NCI-H1105 treated with DMSO at 0.1 percent for 48 hours (cell line): ENCODE data around the gene ENKD1.

Experiments
- DNase-seq: peaks from one replicate; lab custom pipeline; 2025; lab: John Stamatoyannopoulos, UW

Gene ENKD1

GRCh38 chr16:67663877-67664222 is 2.7 kb downstream of the ENKD1 start:
- DNase-seq, result no peak

DNA sequence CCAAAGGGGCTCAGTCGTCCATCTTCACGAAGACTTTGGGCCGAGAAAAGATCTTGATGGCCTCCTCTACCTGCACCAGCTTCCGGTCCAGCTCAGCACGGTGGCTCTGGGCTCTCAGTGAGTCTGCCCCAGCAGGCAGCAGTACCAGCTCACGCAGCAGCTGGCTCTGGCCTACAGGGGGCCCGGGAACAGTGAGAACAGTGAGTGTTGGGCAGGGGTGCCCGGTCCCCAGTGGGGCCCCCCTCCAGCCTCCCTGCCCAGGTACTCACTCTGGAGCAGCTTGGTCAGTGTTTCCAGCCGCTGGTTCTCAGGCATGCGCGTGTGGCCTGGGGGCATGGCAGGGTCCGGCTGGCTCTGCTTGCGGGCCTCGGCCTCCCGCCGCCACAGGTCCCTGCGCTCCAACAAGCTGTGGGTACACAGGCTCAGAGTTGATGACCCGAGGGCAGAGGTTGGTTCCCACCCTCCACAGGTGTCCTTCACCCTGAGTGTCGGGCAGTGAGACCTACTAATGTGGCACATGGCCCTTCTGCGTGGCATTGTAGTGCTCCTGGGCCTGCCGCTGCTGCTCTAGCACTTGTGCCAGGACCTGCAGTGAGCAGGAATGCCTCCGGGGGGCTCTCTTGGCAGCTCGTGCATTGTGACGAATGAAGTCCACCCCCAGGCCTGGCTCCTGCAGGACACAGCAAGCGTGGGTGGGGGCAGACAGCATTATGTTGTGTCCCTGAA is 3.2 kb downstream of the ENKD1 start:
- no peak for DNase-seq

DNA sequence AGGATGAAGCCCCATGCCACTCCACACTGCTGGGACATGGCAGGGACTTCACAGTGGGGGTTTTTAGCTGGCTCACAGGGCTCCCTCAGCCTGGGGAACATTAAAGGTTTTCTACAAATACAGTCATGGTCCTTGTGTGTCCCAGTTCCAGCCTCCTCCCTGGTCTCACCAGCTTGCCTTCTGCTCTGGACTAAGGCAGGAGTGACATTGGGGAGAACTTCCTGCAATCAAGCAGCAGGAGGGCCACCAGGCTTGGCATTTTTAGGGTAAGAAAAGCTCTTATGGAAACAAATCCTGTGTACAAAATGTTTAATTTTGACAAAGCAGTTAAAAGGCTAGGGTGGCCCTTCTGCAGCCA is 3.9 kb downstream of the ENKD1 start:
- no peak for DNase-seq

- DNase-seq, result no peak
Observed at GRCh38 chr16:67661886-67662652, 4.5 kb downstream of the ENKD1 start.

- peak; percentile 15 for DNase-seq
Observed at GRCh38 chr16:67661101-67661761, 5.3 kb downstream of the ENKD1 start.

GRCh38 chr16:67660564-67661028 is 6.0 kb downstream of the ENKD1 start, which contains the start of gene PARD6A:
PARD6A (plus strand) TSS chr16:67660960; CDS start chr16:67661039, 79 bp downstream.
- DNase-seq, result peak; percentile 85

GRCh38 chr16:67659675-67660563 is 6.6 kb downstream of the ENKD1 start, which contains the start of gene ACD:
ACD (minus strand) TSS chr16:67660260; CDS start chr16:67660220, 40 bp downstream.
- DNase-seq, result peak; percentile 60

GRCh38 chr16:67658849-67659674 is 7.5 kb downstream of the ENKD1 start:
- DNase-seq, result no peak

DNA sequence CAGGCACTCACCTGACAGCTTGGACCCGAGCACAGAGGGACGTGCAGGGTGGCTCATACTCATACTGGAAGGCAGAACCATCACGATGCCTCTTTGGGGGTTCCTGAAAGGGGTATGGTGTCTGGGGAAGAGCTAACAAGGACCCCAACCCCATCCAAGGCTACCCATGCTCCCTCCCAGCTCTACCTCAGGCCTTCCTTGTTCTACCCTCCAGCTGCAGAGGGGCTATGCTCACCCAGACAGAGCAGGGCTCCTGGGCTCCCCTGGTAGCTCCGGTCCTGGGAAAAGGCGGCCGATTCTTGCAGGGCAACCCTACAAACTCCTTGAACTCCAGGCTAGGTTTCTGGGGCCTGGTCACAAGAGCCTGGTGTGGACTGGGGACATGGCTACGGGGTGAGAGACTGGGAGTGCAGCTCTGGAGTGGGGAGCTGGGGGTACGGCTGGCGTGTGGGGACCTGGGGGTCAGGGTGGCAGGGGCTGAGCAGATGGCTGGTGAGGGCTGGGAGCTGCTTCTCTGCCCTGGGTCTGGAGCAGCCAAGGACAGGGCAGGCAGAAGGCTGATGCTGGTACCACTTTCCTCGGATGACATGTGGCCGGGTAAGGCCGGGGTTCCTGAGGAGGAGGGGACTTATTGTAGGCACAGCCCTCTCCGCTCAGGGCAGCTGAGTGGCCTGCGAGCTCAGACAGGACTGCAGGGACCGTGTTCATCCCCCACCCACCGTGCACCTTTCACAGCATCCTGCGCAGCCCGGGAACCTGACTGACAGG is 8.6 kb downstream of the ENKD1 start:
- DNase-seq, result no peak

GRCh38 chr16:67657017-67657608 is 9.4 kb downstream of the ENKD1 start:
- DNase-seq, result no peak

DNA sequence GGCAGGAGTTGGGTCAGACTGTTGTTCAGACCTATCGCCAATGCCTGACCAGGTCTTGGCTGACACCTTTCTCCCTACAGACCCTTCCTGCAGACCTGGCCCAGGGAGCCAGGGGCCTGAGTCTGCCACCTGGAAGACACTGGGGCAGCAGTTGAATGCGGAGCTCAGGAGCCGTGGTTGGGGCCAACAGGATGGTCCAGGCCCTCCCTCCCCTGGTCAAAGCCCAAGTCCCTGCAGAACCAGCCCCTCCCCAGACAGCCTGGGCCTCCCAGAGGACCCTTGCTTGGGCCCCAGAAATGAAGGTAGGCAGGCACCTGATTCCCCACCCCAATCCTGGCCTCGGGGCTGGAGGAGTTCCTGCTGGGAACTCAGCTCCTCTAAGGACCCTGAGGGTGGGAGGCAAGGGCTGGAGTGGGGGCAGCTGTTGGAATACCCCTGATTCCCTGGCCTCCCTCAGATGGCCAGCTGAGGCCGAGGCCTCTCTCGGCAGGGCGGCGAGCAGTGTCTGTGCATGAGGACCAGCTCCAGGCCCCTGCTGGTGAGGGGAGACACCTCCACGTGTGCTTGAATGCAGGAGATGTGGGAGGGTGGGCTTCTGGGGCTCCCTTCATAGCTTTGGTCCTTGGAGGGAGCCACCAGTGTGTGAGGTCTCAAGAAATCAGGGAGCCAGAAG is 10.1 kb downstream of the ENKD1 start:
- no peak for DNase-seq

DNA sequence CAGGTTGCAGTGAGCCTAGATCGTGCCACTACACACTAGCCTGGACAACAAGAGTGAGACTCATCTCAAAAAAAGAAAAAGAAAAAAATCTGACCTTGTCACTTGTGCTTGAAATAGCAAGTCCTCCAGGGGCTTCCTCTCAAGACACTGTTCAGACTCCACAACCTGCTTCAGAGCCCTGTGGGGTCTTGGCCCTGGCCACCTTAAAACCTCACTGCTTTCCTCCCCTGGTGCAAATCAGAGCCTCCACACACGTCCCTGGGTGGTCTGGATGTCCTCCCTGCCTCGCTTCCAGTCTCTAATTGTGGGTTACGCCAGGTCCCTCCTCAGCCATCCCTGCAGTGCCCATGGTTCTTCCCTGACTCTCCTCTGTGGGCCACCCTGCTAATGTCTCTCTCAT is 11.2 kb downstream of the ENKD1 start:
- no peak for DNase-seq

DNA sequence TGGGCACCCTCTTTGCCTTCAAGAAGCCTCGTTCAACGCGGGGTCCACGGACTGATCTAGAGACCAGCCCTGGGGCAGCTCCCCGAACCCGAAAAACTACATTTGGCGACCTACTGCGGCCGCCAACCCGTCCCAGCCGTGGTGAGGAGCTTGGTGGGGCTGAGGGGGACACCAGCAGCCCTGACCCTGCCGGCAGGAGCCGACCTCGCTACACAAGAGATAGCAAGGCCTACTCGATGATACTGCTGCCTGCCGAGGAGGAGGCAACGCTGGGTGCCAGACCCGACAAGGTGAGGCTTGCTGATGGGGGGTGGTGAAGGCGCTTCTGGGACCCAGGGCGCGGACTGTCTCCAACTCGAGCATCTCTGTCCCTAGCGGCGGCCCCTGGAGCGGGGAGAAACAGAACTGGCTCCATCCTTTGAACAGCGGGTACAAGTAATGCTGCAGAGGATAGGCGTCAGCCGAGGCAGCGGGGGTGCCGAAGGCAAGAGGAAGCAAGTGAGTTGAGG is 12.1 kb downstream of the ENKD1 start:
- no peak for DNase-seq

- no peak for DNase-seq
Observed at GRCh38 chr16:67653789-67654402, 12.7 kb downstream of the ENKD1 start.

DNA sequence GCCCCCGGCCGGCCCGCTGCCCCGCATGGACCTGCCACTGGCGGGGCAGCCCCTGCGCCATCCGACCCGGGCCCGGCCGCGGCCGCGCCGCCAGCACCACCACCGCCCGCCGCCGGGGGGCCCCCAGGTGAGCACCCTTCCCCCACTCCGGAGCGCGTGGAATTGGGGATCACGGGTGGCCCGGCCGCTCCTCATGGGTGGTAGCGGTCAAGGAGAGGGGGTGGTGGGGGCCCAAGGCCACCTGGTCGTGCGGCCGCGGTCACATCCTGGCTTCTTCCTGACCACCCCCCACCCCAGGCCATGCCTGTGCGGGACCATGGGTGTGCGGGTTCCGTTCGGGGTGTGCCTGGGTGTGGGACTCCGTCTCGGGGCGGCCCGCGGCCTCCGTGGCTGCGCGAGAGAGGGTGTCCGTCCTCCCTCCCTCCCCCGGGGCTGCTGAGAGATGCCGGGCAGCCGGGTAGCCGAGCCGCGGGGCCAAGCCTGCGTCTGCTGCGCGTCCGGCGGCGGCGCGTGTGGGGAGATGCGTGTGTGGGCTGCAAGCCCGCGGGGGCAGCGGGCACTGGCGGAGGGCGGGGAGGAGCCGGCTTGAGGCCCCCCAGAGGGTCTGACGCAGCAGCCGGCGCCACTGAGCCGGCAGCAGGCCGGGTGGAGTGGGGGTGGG is 13.3 kb downstream of the ENKD1 start:
- DNase-seq, result no peak

DNA sequence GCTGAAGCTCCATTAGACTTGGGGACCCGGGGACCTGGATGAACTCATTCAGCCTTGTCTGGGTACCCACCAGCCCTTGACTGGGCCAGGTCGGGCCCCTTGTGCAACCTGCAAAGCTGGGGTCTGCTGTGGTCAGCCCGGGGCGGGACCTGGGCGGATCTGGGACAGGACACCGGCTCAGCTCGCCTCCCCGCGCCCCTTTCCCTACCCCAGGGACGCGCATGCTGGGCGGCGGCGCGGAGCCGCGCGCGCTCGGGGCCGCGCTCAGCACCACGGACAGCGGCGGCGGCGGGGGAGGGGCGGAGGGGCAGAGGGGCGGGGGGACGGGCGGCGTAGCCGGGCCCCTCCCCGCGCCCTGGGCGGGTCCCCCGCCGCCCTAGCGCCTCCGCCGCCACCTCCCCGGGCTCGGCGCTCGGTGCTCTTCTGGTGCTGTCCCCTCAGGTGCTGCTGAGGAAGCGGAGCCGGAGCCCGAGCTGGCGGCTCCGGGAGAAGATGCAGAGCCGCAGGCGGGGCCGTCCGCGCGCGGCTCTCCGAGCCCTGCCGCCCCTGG is 13.9 kb downstream of the ENKD1 start:
- no peak for DNase-seq

GRCh38 chr16:67651847-67652246 is 14.7 kb downstream of the ENKD1 start:
- no peak for DNase-seq

DNA sequence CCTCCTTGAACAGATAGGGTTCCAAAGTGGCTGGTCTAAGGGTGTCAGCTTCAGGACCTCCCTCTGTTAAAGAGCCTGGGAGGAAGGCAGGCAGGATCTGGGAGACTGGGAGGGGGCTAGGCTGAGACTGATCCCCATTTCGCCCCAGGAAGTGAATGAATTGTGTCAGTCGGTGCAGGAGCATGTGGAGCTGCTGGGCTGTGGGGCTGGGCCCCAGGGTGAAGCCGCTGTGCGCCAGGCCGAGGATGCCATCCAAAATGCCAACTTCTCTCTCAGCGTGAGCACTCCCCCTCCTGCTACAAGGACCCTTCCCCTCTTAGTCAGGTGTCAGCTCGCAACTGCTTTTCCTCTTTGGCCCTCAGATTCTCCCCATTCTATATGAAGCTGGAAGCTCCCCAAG is 15.5 kb downstream of the ENKD1 start:
- DNase-seq, result no peak
